ENCODE data around the gene SEPTIN8. TPM values are rescaled to one million over a fixed set of nuclear protein-coding genes. Genes with fewer than 3 reads are reported as not detected.

Gene SEPTIN8
- total and polyA plus RNA-seq, 2 of the 8 experiments (the other 6 are each of a cell fraction or from before 2014, with no cell fraction given): 21.2 to 33.0 TPM

DNA sequence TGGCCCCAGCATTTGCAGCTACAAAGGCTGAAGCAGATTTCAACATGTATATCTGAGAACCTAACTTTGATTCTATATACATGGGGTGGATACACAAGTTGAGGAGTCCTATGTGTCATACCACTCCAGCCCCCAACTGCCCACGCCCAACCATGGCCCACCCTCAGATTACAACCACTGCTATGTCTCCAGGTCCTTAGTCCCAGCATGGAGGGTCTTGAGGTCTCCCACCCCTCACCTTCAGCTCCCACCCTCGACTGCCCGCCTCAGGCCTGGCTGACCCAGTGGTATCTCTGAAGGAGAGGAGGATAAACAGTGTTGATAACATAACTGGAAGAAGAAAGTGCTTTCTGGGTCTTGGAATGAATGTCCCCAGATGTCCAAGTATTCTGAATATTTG lies 44.3 kb upstream of the SEPTIN8 start:
- no peaks in the 10 kb centered on the region for H3K79me1 ChIP-seq (ENCODE audit: low read depth, low read length)
- H3K27me3 ChIP-seq (replicated peaks in 1 of 4; ENCODE audit: control insufficient read depth in 3 of 4, extremely low read depth in 1 of 4, insufficient read depth in 3 of 4, low read length in 3 of 4): peaks cover 7 to 36% (median 26%) of the 10 kb centered on the region in 4 experiments
- H2BK120ac ChIP-seq (replicated peaks; ENCODE audit: low read depth, low read length): no peak overlapping the region
- H3K4ac ChIP-seq (replicated peaks; ENCODE audit: insufficient read length, low read depth, low read length): no peak overlapping the region
- no peak for FAIRE-seq
- no peak overlapping the region for H2AK5ac ChIP-seq (ENCODE audit: low read depth, low read length)
- H3K4me2 ChIP-seq (ENCODE audit: insufficient read depth in 1 of 2, low read depth in 2 of 2, low read length in 2 of 2): no peak overlapping the region
- no peak overlapping the region for H3K4me3 ChIP-seq (ENCODE audit: extremely low read depth in 1 of 4, insufficient read depth in 2 of 4, low read depth in 3 of 4, low read length in 4 of 4)
- no peak overlapping the region for H3K56ac ChIP-seq (replicated peaks; ENCODE audit: insufficient read length, low read depth, low read length)
- no peaks in the 10 kb centered on the region for H3K79me2 ChIP-seq (ENCODE audit: control insufficient read depth in 1 of 2, insufficient read depth in 2 of 2, low read length in 2 of 2)
- peaks cover 0 to 18% (median 16%) of the 10 kb centered on the region in 4 experiments; a peak in 6 of 7 replicates for H3K4me1 ChIP-seq (replicated peaks in 1 of 4; ENCODE audit: control insufficient read depth in 3 of 4, insufficient read depth in 4 of 4, low read length in 3 of 4)
- no peak overlapping the region for H2BK15ac ChIP-seq (ENCODE audit: low read length)
- ChIA-PET CTCF (ENCODE audit: partially characterized antibody) (interaction anchor here (0.6 to 25.6 kb wide), 16 partner anchors 7 to 319 kb away, joined by 3 to 465 read pairs (median 8); partner anchors contain the start of genes CCNI2, GDF9, LEAP2 and SEPTIN8), POLR2A (ENCODE audit: partially characterized antibody) (interaction anchor here (0.8 to 1.7 kb wide), 4 partner anchors 8 to 60 kb away, joined by 3 to 4 read pairs (median 4); no protein-coding TSS in a partner anchor)
- H2BK20ac ChIP-seq (ENCODE audit: low read length): no peak overlapping the region
- no peak overlapping the region for H3K23ac ChIP-seq (ENCODE audit: insufficient read length)
- H4K91ac ChIP-seq (replicated peaks; ENCODE audit: insufficient read length, low read length): no peak overlapping the region
- no peak for DNase-seq (ENCODE audit: low read depth in 1 of 2, low spot score in 2 of 2)
- no peak overlapping the region for H4K5ac ChIP-seq (ENCODE audit: insufficient read length, low read depth, low read length)
- no peak overlapping the region for H4K8ac ChIP-seq (ENCODE audit: extremely low read depth, insufficient read depth, low read length)
- no peaks in the 10 kb centered on the region for H3K9me3 ChIP-seq (ENCODE audit: insufficient read depth in 2 of 2, low read depth in 1 of 2, low read length in 1 of 2)
- H3K27ac ChIP-seq (ENCODE audit: low read depth, low read length): no peak overlapping the region
- H3K18ac ChIP-seq (ENCODE audit: extremely low read depth, low read length): no peak overlapping the region
- no peak overlapping the region for H2AFZ ChIP-seq (ENCODE audit: low read length)
- no peak overlapping the region for H2BK12ac ChIP-seq (ENCODE audit: low read depth, low read length)
- WGBS, 2 experiments (ENCODE audit: extremely low coverage in 1 of 2, insufficient coverage in 1 of 2, insufficient read length in 1 of 2, insufficient replicate concordance in 2 of 2, low coverage in 1 of 2, low lambda C conversion rate in 2 of 2, missing lambda C conversion rate in 1 of 2): 91% methylated on average over 3 of the region's 3 CpGs; no CpG with 5 or more reads in 1 of the 2 experiments
- H3K23me2 ChIP-seq (ENCODE audit: low read depth, low read length): peaks cover 10% of the 10 kb centered on the region; the same call in 1 of the 2 replicates
- no peaks in the 10 kb centered on the region for H4K20me1 ChIP-seq (replicated peaks in 1 of 2; ENCODE audit: control insufficient read depth in 1 of 2, insufficient read depth in 2 of 2, low read length in 2 of 2)
- no peaks in the 10 kb centered on the region for H3K36me3 ChIP-seq (ENCODE audit: control insufficient read depth in 2 of 4, insufficient read depth in 4 of 4, low read length in 3 of 4)
- no peak overlapping the region for H3K9ac ChIP-seq (replicated peaks in 1 of 4; ENCODE audit: extremely low read depth in 1 of 4, low read depth in 3 of 4, low read length in 3 of 4)
- no peak overlapping the region for H2BK5ac ChIP-seq (ENCODE audit: low read depth, low read length)
- H3K14ac ChIP-seq (ENCODE audit: insufficient read length): no peak overlapping the region
- TF ChIP-seq RXRA (IDR thresholded peaks at IDR 0.05; ENCODE audit: insufficient read depth, low read depth, low read length) (no peak), CTBP2 (IDR thresholded peaks at IDR 0.05; ENCODE audit: borderline replicate concordance, insufficient read depth, insufficient read length, low read length) (no peak), RAD21 (IDR thresholded peaks at IDR 0.05 in 1 of 2, conservative IDR thresholded peaks at IDR 0.05 in 1 of 2; ENCODE audit: low read depth in 2 of 2, low read length in 2 of 2) (no peak), PHF8 (conservative IDR thresholded peaks at IDR 0.05; ENCODE audit: low read depth, low read length) (no peak), SP2 (IDR thresholded peaks at IDR 0.05; ENCODE audit: low read length) (no peak), GTF2F1 (IDR thresholded peaks at IDR 0.05; ENCODE audit: borderline replicate concordance, low read depth, low read length) (no peak), CHD1 (IDR thresholded peaks at IDR 0.05; ENCODE audit: low read depth, low read length) (no peak), RFX5 (IDR thresholded peaks at IDR 0.05; ENCODE audit: borderline replicate concordance, low read depth, low read length) (no peak), POU5F1 (IDR thresholded peaks at IDR 0.05; ENCODE audit: low read depth, low read length) (no peak)

Data from H1 (cell line).